Forelimb muscle (tissue), 1 donor: ENCODE measurements around the gene SLC44A3. TPM values are rescaled to one million over a fixed set of nuclear protein-coding genes. Genes with fewer than 3 reads are reported as not detected.
"Not testable (repeated sequence)": the region's sequence is repeated elsewhere in the genome, so short reads cannot be mapped to it uniquely, and the experiment has no call there.

Experiments used
- DNase-seq: peaks from one replicate; pipeline ENCODE4 v3.0.0-alpha.2; 2013; ENCODE audit warnings: low read depth
- polyA plus RNA-seq: library from polyadenylated mRNA; unstranded; fragments of 120-200 nt; gene quantifications from one replicate; pipeline ENCODE4 v1.2.1, GENCODE V29; 2013; ENCODE audit not compliant: insufficient read length

Gene SLC44A3
- polyA plus RNA-seq, 1 donor = 4.1 TPM

DNA sequence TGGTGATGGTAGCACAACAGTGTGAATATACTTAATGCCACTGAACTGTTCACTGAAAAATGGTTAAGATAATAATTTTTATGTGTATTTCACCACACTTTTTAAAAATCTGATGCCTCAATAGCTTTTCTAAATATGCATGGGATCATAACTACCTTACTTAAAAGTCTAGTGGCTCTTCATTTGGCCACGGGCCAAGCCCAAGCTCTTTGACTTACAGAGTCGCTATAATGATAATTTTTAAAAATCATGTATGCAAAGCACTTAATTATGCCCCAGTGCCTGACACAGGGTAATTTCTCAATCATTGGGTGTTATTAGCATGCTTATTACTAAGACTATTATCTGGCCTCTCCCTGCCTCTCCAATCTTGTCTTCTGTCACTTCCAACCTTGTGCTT, 114.4 kb downstream of the SLC44A3 start:
- no peak for DNase-seq

DNA sequence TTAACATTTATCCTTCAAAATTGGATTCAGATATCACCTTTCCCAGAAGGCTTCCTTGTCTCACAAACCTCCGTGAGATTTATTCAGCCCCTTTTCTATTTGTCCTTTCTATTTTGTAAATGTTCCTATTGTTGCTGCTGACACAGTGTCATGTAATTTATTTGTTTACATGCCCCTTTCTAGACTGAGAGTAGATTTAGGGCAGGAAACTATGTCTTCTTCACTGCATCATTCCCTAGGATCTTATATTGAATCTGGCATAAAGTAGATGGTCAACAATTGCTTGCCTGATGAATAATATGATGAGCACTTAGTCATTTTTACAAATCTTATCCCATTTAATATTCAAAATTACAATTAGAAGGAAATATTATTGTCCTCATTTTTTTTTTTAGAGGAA, 114.9 kb downstream of the SLC44A3 start:
- no peak for DNase-seq

DNA sequence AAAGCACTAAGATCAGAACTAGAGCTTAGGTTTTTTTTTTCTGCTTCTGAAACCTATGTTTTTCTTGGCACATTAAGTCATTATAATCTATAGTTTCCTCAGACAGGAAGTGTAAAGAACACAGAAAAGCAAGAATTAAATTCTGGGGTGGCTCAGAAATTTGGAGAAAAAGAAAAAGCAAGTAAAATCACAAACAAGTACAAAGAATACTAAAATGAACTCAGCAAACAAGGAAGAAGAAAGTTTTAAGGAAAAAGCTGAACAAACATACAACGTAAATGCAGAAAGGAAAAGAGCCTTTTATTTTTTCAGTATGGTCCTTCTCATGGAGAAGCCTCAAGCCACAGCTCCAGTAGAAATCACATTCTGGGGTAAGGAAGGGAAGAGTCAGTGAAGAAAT, 115.3 kb downstream of the SLC44A3 start:
- DNase-seq = no peak

DNA sequence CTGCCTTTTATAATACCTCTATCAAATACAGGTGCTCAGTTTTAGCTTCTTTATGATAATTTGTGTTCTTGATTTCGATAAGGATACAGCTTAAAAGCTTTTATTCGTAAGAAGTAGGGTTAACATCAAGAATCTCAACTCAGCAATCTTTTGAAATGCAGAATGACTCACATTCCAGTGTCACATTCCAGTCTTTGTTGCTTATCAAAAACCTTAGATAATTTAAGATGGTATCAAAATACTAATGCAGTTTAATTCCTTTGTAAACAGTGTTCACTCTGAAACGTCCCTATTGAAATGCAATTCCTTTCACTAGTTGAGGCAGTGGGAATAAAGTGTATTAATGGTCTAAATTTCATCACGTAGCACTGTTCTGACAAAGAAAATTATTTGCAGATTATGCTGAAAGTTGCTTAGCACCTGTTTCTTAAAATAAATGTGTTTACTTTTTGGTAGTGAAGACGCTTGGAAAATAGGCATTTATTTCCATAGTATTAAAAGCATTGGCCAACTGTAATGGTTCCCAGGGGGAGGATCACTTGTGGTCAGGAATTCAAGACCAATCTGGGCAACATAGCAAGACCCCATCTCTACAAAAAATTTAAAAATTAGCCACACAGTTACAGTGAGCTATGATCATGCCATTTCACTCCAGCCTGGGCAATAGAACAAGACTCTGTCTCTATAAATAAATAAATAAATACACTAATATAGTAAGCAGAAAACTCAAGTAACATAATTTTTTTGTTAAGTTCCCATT, 116.9 kb downstream of the SLC44A3 start:
- DNase-seq = no peak

DNA sequence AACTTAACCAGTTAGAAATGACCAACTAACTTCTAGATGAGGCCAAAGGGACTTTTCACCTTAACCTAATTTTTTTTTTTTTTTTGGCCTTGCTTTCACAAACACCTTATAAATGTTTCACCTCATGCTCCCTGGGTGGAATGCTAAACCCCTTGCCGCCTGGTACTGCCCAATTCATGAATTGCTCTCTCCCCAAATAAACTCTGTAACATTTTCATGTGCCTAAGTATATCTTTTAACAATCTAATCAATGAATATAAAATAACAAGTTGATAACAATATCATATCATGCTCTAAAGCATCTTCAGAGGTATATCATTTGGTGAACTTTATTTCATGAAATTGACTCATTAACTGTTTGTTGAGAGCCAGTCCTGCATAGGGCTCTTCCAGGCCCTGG, 117.7 kb downstream of the SLC44A3 start:
- no peak for DNase-seq

DNA sequence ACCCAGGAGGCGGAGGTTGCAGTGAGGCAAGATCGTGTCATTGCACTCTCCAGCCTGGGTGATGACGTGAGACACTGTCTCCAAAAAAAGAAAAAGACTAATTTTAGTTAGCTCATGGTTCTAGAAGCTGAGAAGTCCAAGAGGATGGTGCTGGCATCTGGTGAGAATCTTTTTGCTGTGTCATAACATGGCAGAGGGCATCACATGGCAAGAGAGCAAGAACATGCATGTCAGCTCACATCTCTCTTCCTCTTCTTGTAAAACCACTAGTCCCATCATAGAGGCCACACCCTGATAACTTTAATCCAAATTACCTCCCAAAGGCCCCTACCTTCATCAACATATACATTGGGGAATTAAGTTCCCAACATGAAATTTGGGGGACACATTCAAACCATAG, 120.6 kb downstream of the SLC44A3 start:
- DNase-seq = no peak

DNA sequence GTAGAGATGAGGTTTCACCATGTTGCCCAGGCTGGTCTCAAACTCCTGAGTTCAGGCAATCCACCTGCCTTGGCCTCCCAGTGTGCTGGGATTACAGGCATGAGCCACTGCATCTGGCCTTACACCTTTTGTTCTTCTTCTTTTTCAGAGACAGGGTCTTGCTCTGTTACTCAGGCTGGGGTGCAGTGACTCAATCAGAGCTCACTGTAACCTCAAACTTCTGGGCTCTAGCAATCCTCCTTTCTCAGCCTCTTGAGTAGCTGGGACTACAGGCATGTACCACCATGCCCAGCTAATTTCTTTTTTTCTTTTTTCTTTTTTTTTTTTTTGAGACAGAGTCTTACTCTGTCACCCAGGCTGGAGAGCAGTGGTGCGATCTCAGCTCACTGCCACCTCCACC, 121.3 kb downstream of the SLC44A3 start:
- DNase-seq = not testable (repeated sequence)

DNA sequence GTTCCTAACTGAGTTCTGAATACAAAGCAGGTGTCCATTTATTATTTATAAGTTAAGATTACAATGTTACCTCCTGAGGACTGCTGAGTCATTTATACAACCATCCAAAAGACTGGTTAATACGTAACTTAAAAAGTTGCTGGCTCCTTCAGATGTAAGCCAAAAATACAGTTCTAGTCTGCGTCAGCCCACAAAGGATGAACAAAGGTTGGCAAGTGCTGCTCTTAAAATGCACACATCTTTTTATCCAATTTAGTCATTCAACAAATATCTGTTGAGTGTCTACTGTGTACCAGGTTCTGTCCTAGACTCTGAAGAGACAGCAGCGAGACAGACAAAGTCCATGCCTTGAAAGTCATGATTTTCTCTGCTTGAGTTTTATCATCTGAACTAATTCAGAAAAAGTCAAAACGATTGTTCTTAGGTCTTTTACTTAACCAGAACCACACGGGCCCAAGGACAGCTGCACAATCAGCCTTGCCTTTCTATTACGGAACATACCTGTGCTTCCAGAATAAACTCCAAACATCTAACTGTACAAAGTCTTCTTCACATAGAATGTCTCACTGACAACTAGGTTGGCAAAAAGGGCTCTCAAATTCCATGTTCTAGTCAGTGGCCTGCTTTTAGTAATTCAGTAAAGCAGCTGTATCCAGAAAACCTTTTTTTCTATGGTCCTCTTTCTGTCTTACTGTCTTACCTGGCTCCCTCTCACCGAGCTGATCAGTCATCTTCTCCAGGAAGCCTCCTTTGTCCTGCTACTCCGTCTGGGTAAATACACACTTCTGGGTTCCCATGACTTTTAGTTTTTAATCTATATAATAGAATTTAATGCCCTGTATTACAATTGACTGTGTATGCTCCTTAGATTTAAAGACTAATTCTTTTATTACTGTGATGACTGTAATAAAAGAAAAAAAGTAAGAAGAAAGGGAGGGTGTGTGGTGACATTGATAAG, 122.3 kb downstream of the SLC44A3 start:
- no peak for DNase-seq

Other genes with a start within 250 kb of the SLC44A3 start
- gene CNN3, start 106.8 kb downstream of the SLC44A3 start, polyA plus RNA-seq = 348 TPM